GM23338 (cell line): ENCODE measurements around the gene SRCIN1. TPM values are rescaled to one million over a fixed set of nuclear protein-coding genes. Genes with fewer than 3 reads are reported as not detected.

ENCODE experiments used
- ATAC-seq: fragments of 200-7000 bp; cut with Tn5 transposase; 3 replicates; pipeline ENCODE4 v1.9.1; 2020
- DNase-seq: peaks from one replicate; pipeline ENCODE4 v3.0.0-alpha.2; 2015; ENCODE audit warnings: low spot score
- H2AFZ ChIP-seq: fragments of 200-600 bp; sonication (generic); 2 replicates; pipeline ENCODE4 v1.8.0; 2016; ENCODE audit warnings: antibody characterized with exemption, mild to moderate bottlenecking, moderate library complexity
- H3F3A ChIP-seq: fragments of 200-600 bp; sonication (generic); replicated peaks from 2 replicates; pipeline ENCODE4 v1.8.0; 2017; ENCODE audit warnings: antibody characterized with exemption, mixed run types, low read depth
- H3K27ac ChIP-seq: fragments of 200-600 bp; sonication (generic); 2 replicates; pipeline ENCODE4 v1.6.1; 2016; ENCODE audit warnings: low read depth
- H3K27me3 ChIP-seq: fragments of 200-600 bp; sonication (generic); 2 replicates; pipeline ENCODE4 v1.8.0; 2016; ENCODE audit warnings: mild to moderate bottlenecking, mixed run types, moderate library complexity; ENCODE audit not compliant: insufficient read depth
- H3K36me3 ChIP-seq: fragments of 200-600 bp; sonication (generic); 2 replicates; pipeline ENCODE4 v1.8.0; 2016; ENCODE audit warnings: mild to moderate bottlenecking; ENCODE audit not compliant: insufficient read depth
- H3K4me1 ChIP-seq: fragments of 200-600 bp; sonication (generic); 2 replicates; pipeline ENCODE4 v1.8.0; 2016; ENCODE audit warnings: mild to moderate bottlenecking, moderate library complexity; ENCODE audit not compliant: insufficient read depth
- H3K4me2 ChIP-seq: fragments of 200-600 bp; sonication (generic); 2 replicates; pipeline ENCODE4 v1.7.1; 2017; ENCODE audit warnings: mixed run types
- H3K4me3 ChIP-seq: fragments of 200-600 bp; sonication (generic); 2 replicates; pipeline ENCODE4 v1.6.1; 2016; ENCODE audit warnings: mixed run types
- H3K79me2 ChIP-seq: fragments of 200-600 bp; sonication (generic); replicated peaks from 2 replicates; pipeline ENCODE4 v1.8.0; 2017; ENCODE audit warnings: mild to moderate bottlenecking; ENCODE audit not compliant: insufficient read depth
- H3K9me2 ChIP-seq: fragments of 200-600 bp; sonication (generic); 2 replicates; pipeline ENCODE4 v1.8.0; 2017; ENCODE audit not compliant: insufficient read depth
- H4K20me1 ChIP-seq: fragments of 200-600 bp; sonication (generic); replicated peaks from 2 replicates; pipeline ENCODE4 v1.8.0; 2017; ENCODE audit warnings: mild to moderate bottlenecking; ENCODE audit not compliant: insufficient read depth
- H3K27ac Mint-ChIP-seq: 2 replicates; pipeline ENCODE4 v1.8.0; 2020; ENCODE audit warnings: inconsistent platforms, mild to moderate bottlenecking, moderate library complexity, mixed read lengths
- H3K27me3 Mint-ChIP-seq: 3 replicates; pipeline ENCODE4 v1.8.0; 2022; ENCODE audit warnings: low read depth, mild to moderate bottlenecking, moderate library complexity, mixed read lengths, inconsistent platforms; ENCODE audit not compliant: insufficient read depth, poor library complexity
- H3K36me3 Mint-ChIP-seq: 3 replicates; pipeline ENCODE4 v1.8.0; 2021; ENCODE audit warnings: low read depth, mild to moderate bottlenecking, inconsistent platforms, moderate library complexity, mixed read lengths
- H3K4me1 Mint-ChIP-seq: 3 replicates; pipeline ENCODE4 v1.8.0; 2020; ENCODE audit warnings: mild to moderate bottlenecking, inconsistent platforms, mixed read lengths
- H3K4me3 Mint-ChIP-seq: 3 replicates; pipeline ENCODE4 v1.8.0; 2021; ENCODE audit warnings: moderate library complexity, mild to moderate bottlenecking, inconsistent platforms, mixed read lengths
- H3K9me3 Mint-ChIP-seq: 3 replicates; pipeline ENCODE4 v1.8.0; 2020; ENCODE audit warnings: moderate library complexity, mild to moderate bottlenecking, inconsistent platforms, mixed read lengths
- CREB1 ChIP-seq: fragments of 250-450 bp; sonication (Bioruptor Pico); IDR thresholded peaks from 2 replicates; pipeline ENCODE4 v1.5.0; 2020; ENCODE audit warnings: low read depth, mild to moderate bottlenecking, moderate library complexity
- CTCF ChIP-seq, 2 experiments: fragments of 200-600 bp in 1 of 2; sonication (generic) in 1 of 2; conservative IDR thresholded peaks; 2 replicates each; pipeline versions ENCODE4 v1.5.1 to v1.6.1; 2016 to 2017; ENCODE audit warnings: antibody characterized with exemption in 2 of 2, low read depth in 2 of 2, mild to moderate bottlenecking in 2 of 2, moderate library complexity in 1 of 2
- EZH2 ChIP-seq: fragments of 200-600 bp; sonication (generic); IDR thresholded peaks from one replicate; pipeline ENCODE4 v1.8.0; 2017; ENCODE audit warnings: antibody characterized with exemption, mild to moderate bottlenecking, low read depth; ENCODE audit not compliant: unreplicated experiment
- EZH2phosphoT487 ChIP-seq: fragments of 200-600 bp; sonication (generic); IDR thresholded peaks from one replicate; pipeline ENCODE4 v1.8.1; 2018; ENCODE audit warnings: antibody characterized with exemption; ENCODE audit not compliant: unreplicated experiment
- JUNB ChIP-seq: IDR thresholded peaks from one replicate; pipeline ENCODE4 v1.6.1; 2016; ENCODE audit warnings: antibody characterized with exemption; ENCODE audit not compliant: unreplicated experiment
- NANOG ChIP-seq: IDR thresholded peaks from 2 replicates; pipeline ENCODE4 v1.6.1; 2016; ENCODE audit warnings: antibody characterized with exemption, borderline replicate concordance
- POLR2AphosphoS5 ChIP-seq: IDR thresholded peaks from 2 replicates; pipeline ENCODE4 v1.6.1; 2016; ENCODE audit warnings: antibody characterized with exemption, low read depth
- STAT1 ChIP-seq: IDR thresholded peaks from one replicate; pipeline ENCODE4 v1.6.1; 2016; ENCODE audit warnings: antibody characterized with exemption; ENCODE audit not compliant: unreplicated experiment
- ZNF114 ChIP-seq: fragments of 250-450 bp; sonication (Bioruptor Pico); IDR thresholded peaks from 2 replicates; pipeline ENCODE4 v1.5.0; 2020; ENCODE audit warnings: mild to moderate bottlenecking, moderate library complexity
- ZNF331 ChIP-seq: fragments of 250-450 bp; sonication (Bioruptor Pico); IDR thresholded peaks from 2 replicates; pipeline ENCODE4 v1.5.0; 2020; ENCODE audit warnings: low read depth, mild to moderate bottlenecking, moderate library complexity
- polyA plus RNA-seq: library from polyadenylated mRNA; unstranded; fragments of >200 nt; fragmentation: Nextera tagmentation; extraction: Ambion mirVana; gene quantifications from 2 replicates; pipeline ENCODE4 v1.2.1, GENCODE V29; 2016
- total RNA-seq: library from RNA; depleted of rRNA; stranded (reverse); fragments of >200 nt; shearing (Covaris generic); gene quantifications from 2 replicates; pipeline ENCODE4 v1.2.3, GENCODE V29; 2014
- TF ChIP-seq, protein P1 (sequence below): IDR thresholded peaks from 2 replicates; pipeline ENCODE4 v1.6.1; 2016; ENCODE audit warnings: antibody characterized with exemption
- TF ChIP-seq, protein P2 (sequence below): fragments of 250-450 bp; sonication (Bioruptor Pico); IDR thresholded peaks from 2 replicates; pipeline ENCODE4 v1.5.0; 2020; ENCODE audit warnings: mild to moderate bottlenecking, moderate library complexity
- TF ChIP-seq, protein P3 (sequence below): IDR thresholded peaks from one replicate; pipeline ENCODE4 v1.6.1; 2018; ENCODE audit warnings: antibody characterized with exemption; ENCODE audit not compliant: unreplicated experiment

Gene SRCIN1
- total and polyA plus RNA-seq, 2 experiments from 2014 or later, result 0.87 to 2.2 TPM

DNA sequence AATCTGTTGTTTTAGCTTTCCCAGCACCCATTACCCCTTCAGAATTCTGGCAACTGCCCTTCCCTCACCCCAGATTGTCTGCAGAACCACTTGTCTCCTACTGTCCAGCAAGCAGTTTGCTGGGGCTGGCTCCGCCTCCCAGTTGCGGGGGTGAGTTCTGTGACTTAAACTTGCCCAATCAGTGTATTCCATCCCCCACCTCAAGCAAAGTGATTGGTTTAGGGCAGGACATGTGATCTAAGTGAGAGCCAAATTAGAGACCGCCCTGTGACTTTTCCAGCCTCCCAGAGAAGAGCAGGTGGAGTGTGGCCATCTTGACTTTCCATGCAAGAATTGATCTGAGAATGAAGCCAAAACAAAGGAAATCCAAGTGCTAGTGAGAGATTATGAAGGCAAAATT, 22.7 kb upstream of the SRCIN1 start (continued):
- TF ChIP-seq, protein P1, sequence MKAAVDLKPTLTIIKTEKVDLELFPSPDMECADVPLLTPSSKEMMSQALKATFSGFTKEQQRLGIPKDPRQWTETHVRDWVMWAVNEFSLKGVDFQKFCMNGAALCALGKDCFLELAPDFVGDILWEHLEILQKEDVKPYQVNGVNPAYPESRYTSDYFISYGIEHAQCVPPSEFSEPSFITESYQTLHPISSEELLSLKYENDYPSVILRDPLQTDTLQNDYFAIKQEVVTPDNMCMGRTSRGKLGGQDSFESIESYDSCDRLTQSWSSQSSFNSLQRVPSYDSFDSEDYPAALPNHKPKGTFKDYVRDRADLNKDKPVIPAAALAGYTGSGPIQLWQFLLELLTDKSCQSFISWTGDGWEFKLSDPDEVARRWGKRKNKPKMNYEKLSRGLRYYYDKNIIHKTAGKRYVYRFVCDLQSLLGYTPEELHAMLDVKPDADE, result no peak
- no peak for TF ChIP-seq ZNF114
- TF ChIP-seq CREB1, result no peak
- TF ChIP-seq EZH2, result no peak
- TF ChIP-seq POLR2AphosphoS5, result no peak

GRCh38 chr17:38627957-38628356, 22.2 kb upstream of the SRCIN1 start:
- Histone ChIP-seq H3K36me3 (no peaks in the 10 kb centered on the region), H3K4me3 (no peak overlapping the region), H3K27ac (no peak overlapping the region), H3K4me1 (no peaks in the 10 kb centered on the region), H3F3A (no peaks in the 10 kb centered on the region), H3K9me2 (no peaks in the 10 kb centered on the region), H4K20me1 (no peaks in the 10 kb centered on the region), H2AFZ (no peak overlapping the region), H3K79me2 (no peaks in the 10 kb centered on the region), H3K27me3 (no peaks in the 10 kb centered on the region), H3K4me2 (no peak overlapping the region)
- H3K36me3 Mint-ChIP-seq, result peaks cover 4% of the 10 kb centered on the region; the same call in 2 of the 3 replicates
- H3K27me3 Mint-ChIP-seq, result peaks cover 5% of the 10 kb centered on the region
- DNase-seq (no peak), ATAC-seq (no peak)
- no peak overlapping the region for H3K27ac Mint-ChIP-seq
- H3K9me3 Mint-ChIP-seq, result peaks cover 24% of the 10 kb centered on the region; the same call in 2 of the 3 replicates
- no peak overlapping the region for H3K4me3 Mint-ChIP-seq
- H3K4me1 Mint-ChIP-seq, result no peaks in the 10 kb centered on the region
- TF ChIP-seq, protein P2, sequence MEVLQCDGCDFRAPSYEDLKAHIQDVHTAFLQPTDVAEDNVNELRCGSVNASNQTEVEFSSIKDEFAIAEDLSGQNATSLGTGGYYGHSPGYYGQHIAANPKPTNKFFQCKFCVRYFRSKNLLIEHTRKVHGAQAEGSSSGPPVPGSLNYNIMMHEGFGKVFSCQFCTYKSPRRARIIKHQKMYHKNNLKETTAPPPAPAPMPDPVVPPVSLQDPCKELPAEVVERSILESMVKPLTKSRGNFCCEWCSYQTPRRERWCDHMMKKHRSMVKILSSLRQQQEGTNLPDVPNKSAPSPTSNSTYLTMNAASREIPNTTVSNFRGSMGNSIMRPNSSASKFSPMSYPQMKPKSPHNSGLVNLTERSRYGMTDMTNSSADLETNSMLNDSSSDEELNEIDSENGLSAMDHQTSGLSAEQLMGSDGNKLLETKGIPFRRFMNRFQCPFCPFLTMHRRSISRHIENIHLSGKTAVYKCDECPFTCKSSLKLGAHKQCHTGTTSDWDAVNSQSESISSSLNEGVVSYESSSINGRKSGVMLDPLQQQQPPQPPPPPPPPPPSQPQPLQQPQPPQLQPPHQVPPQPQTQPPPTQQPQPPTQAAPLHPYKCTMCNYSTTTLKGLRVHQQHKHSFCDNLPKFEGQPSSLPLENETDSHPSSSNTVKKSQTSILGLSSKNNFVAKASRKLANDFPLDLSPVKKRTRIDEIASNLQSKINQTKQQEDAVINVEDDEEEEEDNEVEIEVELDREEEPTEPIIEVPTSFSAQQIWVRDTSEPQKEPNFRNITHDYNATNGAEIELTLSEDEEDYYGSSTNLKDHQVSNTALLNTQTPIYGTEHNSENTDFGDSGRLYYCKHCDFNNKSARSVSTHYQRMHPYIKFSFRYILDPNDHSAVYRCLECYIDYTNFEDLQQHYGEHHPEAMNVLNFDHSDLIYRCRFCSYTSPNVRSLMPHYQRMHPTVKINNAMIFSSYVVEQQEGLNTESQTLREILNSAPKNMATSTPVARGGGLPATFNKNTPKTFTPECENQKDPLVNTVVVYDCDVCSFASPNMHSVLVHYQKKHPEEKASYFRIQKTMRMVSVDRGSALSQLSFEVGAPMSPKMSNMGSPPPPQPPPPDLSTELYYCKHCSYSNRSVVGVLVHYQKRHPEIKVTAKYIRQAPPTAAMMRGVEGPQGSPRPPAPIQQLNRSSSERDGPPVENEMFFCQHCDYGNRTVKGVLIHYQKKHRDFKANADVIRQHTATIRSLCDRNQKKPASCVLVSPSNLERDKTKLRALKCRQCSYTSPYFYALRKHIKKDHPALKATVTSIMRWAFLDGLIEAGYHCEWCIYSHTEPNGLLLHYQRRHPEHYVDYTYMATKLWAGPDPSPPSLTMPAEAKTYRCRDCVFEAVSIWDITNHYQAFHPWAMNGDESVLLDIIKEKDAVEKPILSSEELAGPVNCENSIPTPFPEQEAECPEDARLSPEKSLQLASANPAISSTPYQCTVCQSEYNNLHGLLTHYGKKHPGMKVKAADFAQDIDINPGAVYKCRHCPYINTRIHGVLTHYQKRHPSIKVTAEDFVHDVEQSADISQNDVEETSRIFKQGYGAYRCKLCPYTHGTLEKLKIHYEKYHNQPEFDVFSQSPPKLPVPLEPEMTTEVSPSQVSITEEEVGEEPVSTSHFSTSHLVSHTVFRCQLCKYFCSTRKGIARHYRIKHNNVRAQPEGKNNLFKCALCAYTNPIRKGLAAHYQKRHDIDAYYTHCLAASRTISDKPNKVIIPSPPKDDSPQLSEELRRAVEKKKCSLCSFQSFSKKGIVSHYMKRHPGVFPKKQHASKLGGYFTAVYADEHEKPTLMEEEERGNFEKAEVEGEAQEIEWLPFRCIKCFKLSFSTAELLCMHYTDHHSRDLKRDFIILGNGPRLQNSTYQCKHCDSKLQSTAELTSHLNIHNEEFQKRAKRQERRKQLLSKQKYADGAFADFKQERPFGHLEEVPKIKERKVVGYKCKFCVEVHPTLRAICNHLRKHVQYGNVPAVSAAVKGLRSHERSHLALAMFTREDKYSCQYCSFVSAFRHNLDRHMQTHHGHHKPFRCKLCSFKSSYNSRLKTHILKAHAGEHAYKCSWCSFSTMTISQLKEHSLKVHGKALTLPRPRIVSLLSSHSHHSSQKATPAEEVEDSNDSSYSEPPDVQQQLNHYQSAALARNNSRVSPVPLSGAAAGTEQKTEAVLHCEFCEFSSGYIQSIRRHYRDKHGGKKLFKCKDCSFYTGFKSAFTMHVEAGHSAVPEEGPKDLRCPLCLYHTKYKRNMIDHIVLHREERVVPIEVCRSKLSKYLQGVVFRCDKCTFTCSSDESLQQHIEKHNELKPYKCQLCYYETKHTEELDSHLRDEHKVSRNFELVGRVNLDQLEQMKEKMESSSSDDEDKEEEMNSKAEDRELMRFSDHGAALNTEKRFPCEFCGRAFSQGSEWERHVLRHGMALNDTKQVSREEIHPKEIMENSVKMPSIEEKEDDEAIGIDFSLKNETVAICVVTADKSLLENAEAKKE (CRISPR knock-in tag), result no peak
- TF ChIP-seq CTCF (conservative IDR thresholded peaks at IDR 0.05; ENCODE audit: low read depth in 2 of 2), result no peak
- no peak for TF ChIP-seq STAT1
- TF ChIP-seq EZH2phosphoT487, result no peak
- TF ChIP-seq ZNF114, result no peak
- TF ChIP-seq EZH2, result no peak
- no peak for TF ChIP-seq JUNB
- TF ChIP-seq NANOG, result no peak
- no peak for TF ChIP-seq POLR2AphosphoS5
- TF ChIP-seq, protein P3, sequence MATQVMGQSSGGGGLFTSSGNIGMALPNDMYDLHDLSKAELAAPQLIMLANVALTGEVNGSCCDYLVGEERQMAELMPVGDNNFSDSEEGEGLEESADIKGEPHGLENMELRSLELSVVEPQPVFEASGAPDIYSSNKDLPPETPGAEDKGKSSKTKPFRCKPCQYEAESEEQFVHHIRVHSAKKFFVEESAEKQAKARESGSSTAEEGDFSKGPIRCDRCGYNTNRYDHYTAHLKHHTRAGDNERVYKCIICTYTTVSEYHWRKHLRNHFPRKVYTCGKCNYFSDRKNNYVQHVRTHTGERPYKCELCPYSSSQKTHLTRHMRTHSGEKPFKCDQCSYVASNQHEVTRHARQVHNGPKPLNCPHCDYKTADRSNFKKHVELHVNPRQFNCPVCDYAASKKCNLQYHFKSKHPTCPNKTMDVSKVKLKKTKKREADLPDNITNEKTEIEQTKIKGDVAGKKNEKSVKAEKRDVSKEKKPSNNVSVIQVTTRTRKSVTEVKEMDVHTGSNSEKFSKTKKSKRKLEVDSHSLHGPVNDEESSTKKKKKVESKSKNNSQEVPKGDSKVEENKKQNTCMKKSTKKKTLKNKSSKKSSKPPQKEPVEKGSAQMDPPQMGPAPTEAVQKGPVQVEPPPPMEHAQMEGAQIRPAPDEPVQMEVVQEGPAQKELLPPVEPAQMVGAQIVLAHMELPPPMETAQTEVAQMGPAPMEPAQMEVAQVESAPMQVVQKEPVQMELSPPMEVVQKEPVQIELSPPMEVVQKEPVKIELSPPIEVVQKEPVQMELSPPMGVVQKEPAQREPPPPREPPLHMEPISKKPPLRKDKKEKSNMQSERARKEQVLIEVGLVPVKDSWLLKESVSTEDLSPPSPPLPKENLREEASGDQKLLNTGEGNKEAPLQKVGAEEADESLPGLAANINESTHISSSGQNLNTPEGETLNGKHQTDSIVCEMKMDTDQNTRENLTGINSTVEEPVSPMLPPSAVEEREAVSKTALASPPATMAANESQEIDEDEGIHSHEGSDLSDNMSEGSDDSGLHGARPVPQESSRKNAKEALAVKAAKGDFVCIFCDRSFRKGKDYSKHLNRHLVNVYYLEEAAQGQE, result no peak
- TF ChIP-seq ZNF331, result no peak
- TF ChIP-seq CREB1, result no peak
